AG10803 (cell line): ENCODE measurements around the gene CPEB1.

Experiments used
- DNase-seq: peaks from one replicate; pipeline ENCODE4 v3.0.0; 2010; ENCODE audit warnings: low read depth
- H3K4me3 ChIP-seq: 2 replicates; pipeline ENCODE4 v1.5.1; 2011; ENCODE audit warnings: mild to moderate bottlenecking, low read length, control low read depth
- TF ChIP-seq, protein P1 (sequence below): conservative IDR thresholded peaks from 2 replicates; pipeline ENCODE4 v1.5.1; 2011; ENCODE audit warnings: mild to moderate bottlenecking, low read length, control low read depth, inconsistent platforms

The CPEB1 gene

DNA sequence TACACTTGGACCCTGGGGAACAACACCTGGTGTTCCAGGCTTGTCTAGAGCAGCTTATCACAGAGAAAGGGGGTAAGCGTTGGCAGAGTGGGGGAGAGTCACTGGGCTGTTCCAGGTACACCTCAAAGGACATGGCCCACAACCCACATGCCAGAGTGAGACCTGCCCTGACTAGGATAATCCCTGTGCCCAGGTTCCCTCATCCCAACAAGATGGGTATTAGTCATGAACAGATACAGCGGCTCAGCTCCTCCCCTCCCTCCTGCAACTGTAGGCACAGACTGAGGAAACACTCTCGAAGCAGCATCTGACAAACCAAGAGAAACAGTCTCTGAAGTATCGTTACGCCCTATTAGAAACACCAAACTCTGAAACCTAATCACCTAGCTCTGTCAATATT lies 74.9 kb downstream of the CPEB1 start:
- TF ChIP-seq, protein P1, sequence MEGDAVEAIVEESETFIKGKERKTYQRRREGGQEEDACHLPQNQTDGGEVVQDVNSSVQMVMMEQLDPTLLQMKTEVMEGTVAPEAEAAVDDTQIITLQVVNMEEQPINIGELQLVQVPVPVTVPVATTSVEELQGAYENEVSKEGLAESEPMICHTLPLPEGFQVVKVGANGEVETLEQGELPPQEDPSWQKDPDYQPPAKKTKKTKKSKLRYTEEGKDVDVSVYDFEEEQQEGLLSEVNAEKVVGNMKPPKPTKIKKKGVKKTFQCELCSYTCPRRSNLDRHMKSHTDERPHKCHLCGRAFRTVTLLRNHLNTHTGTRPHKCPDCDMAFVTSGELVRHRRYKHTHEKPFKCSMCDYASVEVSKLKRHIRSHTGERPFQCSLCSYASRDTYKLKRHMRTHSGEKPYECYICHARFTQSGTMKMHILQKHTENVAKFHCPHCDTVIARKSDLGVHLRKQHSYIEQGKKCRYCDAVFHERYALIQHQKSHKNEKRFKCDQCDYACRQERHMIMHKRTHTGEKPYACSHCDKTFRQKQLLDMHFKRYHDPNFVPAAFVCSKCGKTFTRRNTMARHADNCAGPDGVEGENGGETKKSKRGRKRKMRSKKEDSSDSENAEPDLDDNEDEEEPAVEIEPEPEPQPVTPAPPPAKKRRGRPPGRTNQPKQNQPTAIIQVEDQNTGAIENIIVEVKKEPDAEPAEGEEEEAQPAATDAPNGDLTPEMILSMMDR: no peak
- peak overlapping the region; percentile 65 for H3K4me3 ChIP-seq
- no peak for DNase-seq

- TF ChIP-seq, protein P1: no peak
- peak; percentile 77 for DNase-seq
- H3K4me3 ChIP-seq: peak overlapping the region; percentile 65
Observed at GRCh38 chr15:82571722-82572222, 75.4 kb downstream of the CPEB1 start.

DNA sequence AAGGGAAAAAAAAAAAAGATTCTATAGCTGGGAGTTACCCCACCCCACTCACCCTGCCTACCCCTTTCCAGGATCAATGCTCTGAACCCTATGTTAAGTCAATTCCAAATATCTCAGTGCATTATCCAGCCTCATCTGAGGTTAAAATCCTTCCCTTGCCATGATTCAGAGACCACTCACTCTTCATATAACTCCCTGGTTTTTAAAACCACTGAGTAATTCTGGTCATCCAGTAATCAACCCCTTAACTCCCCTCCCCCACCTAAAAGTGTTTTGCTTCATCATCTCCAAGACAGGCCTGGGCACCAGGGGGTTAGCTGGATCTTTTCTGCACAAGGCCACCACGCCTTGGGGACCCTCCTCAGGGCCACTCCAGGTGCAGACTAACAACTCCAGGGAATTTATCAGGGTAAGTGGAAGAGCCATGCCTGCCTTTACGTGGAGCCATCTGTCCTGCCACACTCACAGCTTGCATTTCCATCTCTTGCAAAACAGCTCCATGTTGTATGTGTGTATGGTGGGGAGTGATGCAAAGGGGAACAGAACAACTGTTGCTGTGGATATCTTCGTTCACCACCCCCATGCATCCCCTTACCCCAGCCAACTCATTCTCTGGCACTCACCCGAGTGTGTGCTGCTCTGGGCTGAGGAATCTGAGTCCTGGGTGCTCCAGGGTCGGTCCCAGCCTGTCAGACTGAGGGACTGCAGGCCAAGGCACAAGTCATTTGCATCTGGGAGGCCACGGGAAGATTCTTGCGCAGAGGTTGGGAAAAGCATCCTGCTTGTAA lies 76.2 kb downstream of the CPEB1 start:
- DNase-seq: peak; percentile 30
- peak overlapping the region; percentile 65 for H3K4me3 ChIP-seq
- TF ChIP-seq, protein P1: no peak

GRCh38 chr15:82569834-82570233 lies 77.3 kb downstream of the CPEB1 start:
- TF ChIP-seq, protein P1: no peak
- H3K4me3 ChIP-seq: no peak overlapping the region
- DNase-seq: no peak

- no peak overlapping the region for H3K4me3 ChIP-seq
- TF ChIP-seq, protein P1: no peak
- no peak for DNase-seq
Observed at GRCh38 chr15:82568986-82569385, 78.2 kb downstream of the CPEB1 start.

DNA sequence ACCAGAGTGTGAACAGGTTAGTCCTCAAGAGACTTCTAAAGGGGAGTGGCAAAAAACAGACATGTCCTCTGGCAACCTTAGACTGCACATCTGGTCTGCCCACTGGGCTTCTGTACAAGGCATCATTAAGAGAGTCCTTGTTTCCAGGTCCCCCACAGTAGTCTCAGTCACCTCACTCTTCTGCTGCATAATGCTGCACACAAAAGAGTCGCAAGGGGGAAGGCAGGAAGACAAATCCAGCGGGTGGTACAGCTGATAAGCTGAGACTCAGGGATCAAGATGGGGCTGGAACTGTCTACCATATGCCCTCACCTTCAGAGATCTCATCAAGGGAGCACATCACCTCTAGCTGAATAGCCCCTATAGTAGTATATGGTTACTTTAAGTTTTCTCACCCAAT lies 79.5 kb downstream of the CPEB1 start:
- TF ChIP-seq, protein P1: no peak
- H3K4me3 ChIP-seq: no peak overlapping the region
- DNase-seq: no peak

- TF ChIP-seq, protein P1: no peak
- DNase-seq: peak; percentile 21
- no peak overlapping the region for H3K4me3 ChIP-seq
Observed at GRCh38 chr15:82566690-82567089, 80.5 kb downstream of the CPEB1 start.
